ENCODE results near the gene GRID1.

Gene GRID1

GRCh38 chr10:85922356-85923129, 444.1 kb downstream of the GRID1 start:
- DNase-seq (ENCODE audit: low read depth), result no peak

DNA sequence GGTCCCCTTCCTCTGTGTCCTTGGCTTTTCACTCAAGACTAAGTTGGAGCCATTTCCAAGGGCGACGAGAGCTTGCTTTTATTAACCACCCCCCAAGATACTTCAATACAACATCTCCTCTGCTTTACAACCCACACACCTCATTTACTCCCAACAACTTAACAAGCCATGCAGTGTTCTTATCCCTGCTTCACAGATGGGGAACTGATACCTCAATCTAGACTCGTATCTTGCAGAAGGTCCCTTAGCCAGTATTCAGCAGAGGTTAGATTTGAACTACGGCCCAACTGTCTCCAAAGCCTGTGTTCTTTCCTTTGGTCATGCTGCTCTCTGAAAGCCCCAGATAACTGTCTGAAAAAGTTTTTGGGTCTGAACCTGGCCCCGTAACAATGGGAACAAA, 444.8 kb downstream of the GRID1 start:
- DNase-seq (ENCODE audit: low read depth), result no peak

GRCh38 chr10:85920311-85920710, 446.3 kb downstream of the GRID1 start:
- no peak for DNase-seq (ENCODE audit: low read depth)

DNA sequence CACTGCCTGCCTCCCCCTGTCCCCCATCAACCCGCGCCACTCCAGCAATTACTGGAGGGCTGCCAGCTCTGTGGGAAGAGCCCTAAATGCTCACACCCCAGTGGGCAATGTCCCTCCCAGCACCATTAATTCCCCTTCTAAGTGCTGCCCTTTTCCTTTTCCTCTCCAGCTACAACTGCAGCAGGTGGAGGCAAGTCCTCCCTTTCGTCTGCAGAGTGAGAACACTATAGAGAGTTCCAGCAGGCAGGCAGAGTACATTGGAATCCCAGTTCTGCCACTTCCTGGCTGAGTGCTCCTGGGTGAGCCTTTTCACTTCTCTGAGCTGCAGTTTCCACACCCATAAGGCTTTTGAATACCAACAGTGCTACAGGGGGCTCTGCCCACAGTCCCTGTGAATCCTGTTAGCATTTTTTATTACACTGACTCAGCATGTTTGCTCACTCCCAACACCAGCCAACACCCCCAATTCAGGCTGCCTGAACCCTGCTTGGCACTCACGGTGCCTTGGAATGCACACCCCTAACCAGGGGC, 447.0 kb downstream of the GRID1 start:
- no peak for DNase-seq (ENCODE audit: low read depth)

DNA sequence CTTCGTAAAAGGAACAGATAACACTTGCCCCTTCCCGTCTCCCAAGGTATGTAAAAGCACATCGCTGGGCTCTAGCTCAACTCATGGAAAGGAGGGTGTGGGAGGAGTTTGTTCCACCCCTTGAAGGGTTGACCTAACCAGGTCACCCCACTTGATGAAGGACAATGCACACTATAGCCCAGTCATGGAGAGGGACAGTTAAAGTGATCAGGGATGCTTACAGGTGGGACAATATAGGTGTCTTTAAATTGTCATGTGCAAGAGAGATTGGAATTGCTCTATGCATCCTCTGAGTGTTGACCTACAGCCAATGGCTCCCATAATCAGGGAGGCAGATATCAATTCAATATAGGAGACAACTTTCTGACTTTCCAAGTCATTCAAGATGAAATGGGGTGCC, 448.2 kb downstream of the GRID1 start:
- DNase-seq (ENCODE audit: low read depth), result no peak

DNA sequence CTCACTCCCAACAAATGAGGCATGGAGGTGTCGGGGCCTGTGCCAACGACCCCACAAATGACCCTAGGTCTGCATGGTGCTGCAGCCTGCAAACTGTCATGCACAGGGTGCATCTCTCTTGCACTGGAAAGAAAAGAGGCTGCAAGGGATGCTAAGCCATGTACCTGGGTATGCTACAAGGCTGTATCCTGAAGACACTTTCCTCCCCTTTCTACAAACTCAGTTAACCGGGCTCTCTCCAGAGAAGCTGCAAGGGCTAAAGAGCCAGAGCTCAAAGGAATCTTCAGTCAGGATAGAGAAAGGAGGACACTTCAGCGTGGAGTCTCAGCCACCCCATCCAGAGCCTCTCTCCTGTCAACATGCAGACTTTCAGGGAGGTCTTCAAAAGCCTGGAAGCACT, 449.0 kb downstream of the GRID1 start:
- no peak for DNase-seq (ENCODE audit: low read depth)

- no peak for DNase-seq (ENCODE audit: low read depth)
These were observed 449.5 kb downstream of the GRID1 start for GRCh38 chr10:85916994-85917573.

DNA sequence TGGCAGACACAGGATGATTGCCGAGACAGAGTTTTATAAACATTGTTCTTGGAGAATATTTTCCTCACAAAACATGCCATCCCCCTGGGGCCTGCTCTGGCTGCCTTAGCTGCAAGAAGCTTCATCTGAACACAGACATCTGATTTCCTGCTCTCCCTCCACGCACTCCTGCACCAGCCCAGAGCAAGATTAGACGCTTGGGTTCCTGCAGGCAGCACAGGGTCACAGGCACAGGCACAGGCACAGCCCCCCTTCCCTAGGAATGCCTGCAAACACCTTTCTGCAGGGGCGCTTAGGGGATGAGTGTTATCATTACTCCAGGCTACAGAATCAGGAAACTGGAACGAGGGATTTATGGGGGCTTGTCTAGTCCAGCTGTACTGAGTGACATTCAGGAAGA, 450.3 kb downstream of the GRID1 start:
- DNase-seq (ENCODE audit: low read depth), result no peak

GRCh38 chr10:85915245-85915846, 451.2 kb downstream of the GRID1 start:
- DNase-seq (ENCODE audit: low read depth), result no peak

DNA sequence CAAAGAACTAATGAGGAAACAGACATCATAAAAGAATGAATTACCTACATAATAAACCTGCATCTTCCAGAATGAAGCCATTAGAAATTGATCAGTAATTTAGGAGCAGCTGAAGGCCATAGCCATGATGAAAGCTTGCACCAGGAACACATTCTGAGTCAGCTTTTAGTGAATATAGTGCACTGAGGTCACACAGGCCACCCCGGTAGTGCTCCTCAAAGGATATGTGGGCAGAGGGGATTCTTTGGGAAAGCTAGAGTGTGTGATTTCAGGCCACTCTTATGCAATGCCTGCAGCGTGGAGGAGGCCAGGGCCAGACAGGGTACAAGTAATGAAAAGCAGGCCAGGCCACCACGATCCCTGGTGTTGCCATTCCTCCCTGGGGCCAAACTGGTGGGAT, 451.9 kb downstream of the GRID1 start:
- no peak for DNase-seq (ENCODE audit: low read depth)

- DNase-seq (ENCODE audit: low read depth), result no peak
These were observed 458.1 kb downstream of the GRID1 start for GRCh38 chr10:85908462-85908861.

- DNase-seq (ENCODE audit: low read depth), result no peak
These were observed 464.5 kb downstream of the GRID1 start for GRCh38 chr10:85902051-85902450.

GRCh38 chr10:85901599-85901998, 465.0 kb downstream of the GRID1 start:
- DNase-seq (ENCODE audit: low read depth), result no peak

- no peak for DNase-seq (ENCODE audit: low read depth)
These were observed 466.1 kb downstream of the GRID1 start for GRCh38 chr10:85900487-85900886.

- DNase-seq (ENCODE audit: low read depth), result no peak
These were observed 466.5 kb downstream of the GRID1 start for GRCh38 chr10:85900061-85900460.

GRCh38 chr10:85891472-85891871, 475.1 kb downstream of the GRID1 start:
- no peak for DNase-seq (ENCODE audit: low read depth)

DNA sequence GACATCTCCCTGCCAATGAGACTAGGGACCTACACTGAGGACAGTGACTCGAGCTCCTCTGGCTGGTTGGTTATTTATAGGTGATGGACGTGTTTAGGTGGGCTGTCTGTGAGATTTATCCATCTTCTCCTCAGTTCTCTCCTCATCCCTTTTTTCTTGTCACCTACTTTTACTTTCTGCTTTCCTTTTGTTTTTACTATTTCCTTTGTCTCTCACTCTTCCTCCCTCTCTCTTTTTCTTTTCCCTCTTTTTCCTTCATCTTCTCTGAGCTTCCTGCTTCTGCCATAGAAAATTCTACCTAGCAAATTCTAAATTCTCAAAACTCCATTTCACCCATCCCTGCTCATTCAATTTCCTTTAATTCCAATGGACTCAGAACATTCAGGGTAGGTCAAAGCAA, 478.0 kb downstream of the GRID1 start:
- DNase-seq (ENCODE audit: low read depth), result no peak

- no peak for DNase-seq (ENCODE audit: low read depth)
These were observed 478.6 kb downstream of the GRID1 start for GRCh38 chr10:85888004-85888403.

- DNase-seq (ENCODE audit: low read depth), result no peak
These were observed 492.4 kb downstream of the GRID1 start for GRCh38 chr10:85874208-85874607.

DNA sequence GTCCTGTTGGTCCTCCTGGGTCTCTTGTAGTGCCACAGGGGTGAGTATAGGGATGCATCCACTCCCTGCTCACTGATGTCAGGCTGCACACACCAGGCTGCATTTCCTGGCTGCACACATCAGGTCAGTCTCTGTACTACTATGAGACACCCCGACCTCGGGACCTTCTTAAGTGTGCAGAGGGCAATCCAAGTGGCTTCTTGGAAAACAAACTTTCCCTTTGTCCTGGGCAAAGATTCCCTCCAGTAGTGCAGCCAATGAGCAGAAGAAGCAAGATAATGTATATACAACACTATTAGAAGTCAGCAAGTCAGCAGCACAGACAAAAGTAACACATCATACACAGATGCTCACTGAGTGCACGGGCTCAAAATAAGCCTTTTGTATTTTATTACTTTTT, 493.5 kb downstream of the GRID1 start:
- no peak for DNase-seq (ENCODE audit: low read depth)

DNA sequence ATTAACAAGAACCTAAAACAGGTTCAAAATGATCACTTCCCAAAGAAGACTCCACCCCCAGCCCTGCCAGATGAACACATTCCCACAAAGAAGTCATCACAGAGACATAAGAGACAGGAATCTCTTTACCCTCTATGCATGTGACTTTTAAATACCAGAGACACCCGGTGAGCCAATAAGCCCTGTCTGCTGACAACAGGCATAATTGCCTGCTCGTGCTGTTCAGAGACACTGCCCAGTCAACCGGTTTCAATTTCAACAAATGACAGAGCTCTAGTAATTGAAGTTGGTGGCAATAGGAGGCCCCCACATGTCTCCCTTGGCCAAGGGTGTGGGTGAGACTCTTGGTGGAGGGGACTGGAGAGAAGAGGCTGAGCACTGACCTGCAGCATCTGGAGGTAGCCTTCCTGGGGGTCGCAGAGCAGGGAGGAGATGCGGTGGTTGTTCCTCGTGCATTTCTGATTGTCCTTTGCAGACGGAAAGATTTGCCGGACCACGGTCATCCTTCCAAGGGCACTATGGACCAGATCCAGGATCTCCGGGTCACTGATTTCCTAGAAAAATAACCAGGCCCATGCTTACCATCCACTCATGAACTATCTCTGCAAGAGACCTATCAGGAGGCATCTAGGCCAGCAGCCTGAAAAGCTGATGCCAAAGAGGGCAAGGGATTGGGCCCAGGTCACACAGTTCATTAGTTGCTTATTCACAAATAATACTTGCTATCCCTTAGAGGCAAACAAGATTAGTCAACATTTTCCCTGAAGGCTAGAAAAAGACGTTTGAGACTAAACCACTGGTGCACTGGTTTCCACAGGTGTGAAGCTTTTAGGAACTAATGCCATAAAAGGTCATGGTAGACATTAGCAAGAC, 497.7 kb downstream of the GRID1 start:
- DNase-seq (ENCODE audit: low read depth), result no peak

- DNase-seq (ENCODE audit: low read depth), result no peak
These were observed 501.6 kb downstream of the GRID1 start for GRCh38 chr10:85864868-85865526.

Measured in stimulated activated CD8-positive, alpha-beta memory T cell treated with anti-CD3 and anti-CD28 coated beads, Interleukin-12 subunit alpha, Interleukin-12 subunit beta, amount 100 ng/mL, for 1 hour (primary cell).